Natural killer cell (primary cell): ENCODE results near the gene PRKG1. TPM values are rescaled to one million over a fixed set of nuclear protein-coding genes. Genes with fewer than 3 reads are reported as not detected.

Source experiments
- ATAC-seq, 3 donors: fragments of 150-1000 bp in 2 of 3; fragments of 200-7000 bp in 1 of 3; cut with Tn5 transposase; 1 replicate in 1 of 3; 2 replicates in 2 of 3; pipeline ENCODE4 v1.10.0; 2021; ENCODE audit warnings: mild to moderate bottlenecking in 2 of 3, moderate library complexity in 2 of 3
- DNase-seq, 2 donors: peaks; one replicate each; pipeline versions ENCODE4 v3.0.0 to v3.0.0-alpha.2; 2013 to 2021; ENCODE audit warnings: mixed read lengths in 1 of 2
- H3K27ac ChIP-seq: one replicate; pipeline ENCODE4 v1.5.1; 2013; ENCODE audit warnings: mild to moderate bottlenecking, low read length
- H3K27me3 ChIP-seq: one replicate; pipeline ENCODE4 v1.6.1; 2013; ENCODE audit warnings: low read length; ENCODE audit not compliant: control insufficient read depth, insufficient read depth
- H3K36me3 ChIP-seq: one replicate; pipeline ENCODE4 v1.6.1; 2013; ENCODE audit warnings: low read length; ENCODE audit not compliant: control insufficient read depth, insufficient read depth
- H3K4me1 ChIP-seq: one replicate; pipeline ENCODE4 v1.6.1; 2013; ENCODE audit warnings: low read length; ENCODE audit not compliant: control insufficient read depth, insufficient read depth
- H3K4me3 ChIP-seq: one replicate; pipeline ENCODE4 v1.5.1; 2013; ENCODE audit warnings: low read length
- H3K9me3 ChIP-seq: one replicate; pipeline ENCODE4 v1.6.1; 2013; ENCODE audit warnings: low read length; ENCODE audit not compliant: control insufficient read depth, insufficient read depth
- H3K27ac Mint-ChIP-seq, 2 donors: one replicate each; pipeline ENCODE4 v1.8.0; 2022; ENCODE audit warnings: mild to moderate bottlenecking in 2 of 2, mixed read lengths in 2 of 2, moderate library complexity in 1 of 2
- H3K27me3 Mint-ChIP-seq, 2 donors: one replicate each; pipeline ENCODE4 v1.8.0; 2022; ENCODE audit warnings: low read depth in 2 of 2, mixed read lengths in 2 of 2
- H3K36me3 Mint-ChIP-seq: one replicate; pipeline ENCODE4 v1.8.0; 2022; ENCODE audit warnings: mixed read lengths
- H3K4me1 Mint-ChIP-seq, 2 donors: one replicate each; pipeline ENCODE4 v1.8.0; 2022; ENCODE audit warnings: mixed read lengths in 2 of 2
- H3K4me3 Mint-ChIP-seq: one replicate; pipeline ENCODE4 v1.8.0; 2022; ENCODE audit warnings: mild to moderate bottlenecking, moderate library complexity, mixed read lengths
- H3K9me3 Mint-ChIP-seq, 2 donors: one replicate each; pipeline ENCODE4 v1.8.0; 2022; ENCODE audit warnings: mixed read lengths in 2 of 2
- WGBS: methylation state at CpG from one replicate; pipeline ENCODE4 v1.1.7; 2013; ENCODE audit warnings: missing lambda C conversion rate; ENCODE audit not compliant: insufficient coverage; 5-methylcytosine and 5-hydroxymethylcytosine counted together
- intact Hi-C: fragments of 100-400 bp; cut with micrococcal nuclease; formaldehyde crosslinking; loops from one replicate; pipeline ENCODE4 v1.14.2; 2022
- total RNA-seq, 4 donors: library from RNA; stranded (reverse); fragments of 120-200 nt in 1 of 4; gene quantifications; one replicate each; pipeline versions ENCODE4 v1.2.3 to v1.2.4, GENCODE V29; 2013 to 2022
- TF ChIP-seq, protein P1 (sequence below): fragments of 200-600 bp; IDR thresholded peaks from one replicate; pipeline ENCODE4 v1.8.0; 2022; ENCODE audit warnings: antibody characterized with exemption

The PRKG1 gene
- total RNA-seq, 3 donors from 2014 or later (not counting 1 experiment from before 2014, with no cell fraction given): 0.23 to 0.41 (median 0.35) TPM

DNA sequence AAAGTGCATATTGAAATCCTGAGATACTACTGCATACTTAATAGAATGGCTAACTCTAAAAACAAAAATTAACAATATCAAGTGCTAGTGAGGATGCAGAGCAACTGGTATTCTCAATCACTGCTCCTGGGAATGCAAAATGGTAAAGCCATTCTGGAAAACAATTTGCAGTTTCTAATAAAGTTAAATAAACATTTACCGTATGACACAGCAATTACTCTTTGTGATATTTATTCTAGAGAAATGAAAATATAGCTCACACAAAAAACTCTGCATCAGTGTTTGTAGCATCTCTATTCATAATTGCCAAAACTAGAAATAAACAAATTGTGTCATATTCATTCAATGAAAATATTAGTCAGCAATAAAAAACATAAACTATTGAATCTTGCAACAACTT lies 984.8 kb downstream of the PRKG1 start:
- no peaks in the 10 kb centered on the region for H3K36me3 ChIP-seq
- ATAC-seq (no peak), DNase-seq (no peak)
- H3K4me1 Mint-ChIP-seq: no peaks in the 10 kb centered on the region
- WGBS: 83% methylated on average over 1 of the region's 1 CpG
- H3K27me3 ChIP-seq: no peaks in the 10 kb centered on the region
- no peaks in the 10 kb centered on the region for H3K4me1 ChIP-seq
- no peak overlapping the region for H3K4me3 ChIP-seq
- H3K9me3 ChIP-seq: no peaks in the 10 kb centered on the region
- no peak overlapping the region for H3K4me3 Mint-ChIP-seq
- no peaks in the 10 kb centered on the region for H3K27me3 Mint-ChIP-seq
- TF ChIP-seq, protein P1, sequence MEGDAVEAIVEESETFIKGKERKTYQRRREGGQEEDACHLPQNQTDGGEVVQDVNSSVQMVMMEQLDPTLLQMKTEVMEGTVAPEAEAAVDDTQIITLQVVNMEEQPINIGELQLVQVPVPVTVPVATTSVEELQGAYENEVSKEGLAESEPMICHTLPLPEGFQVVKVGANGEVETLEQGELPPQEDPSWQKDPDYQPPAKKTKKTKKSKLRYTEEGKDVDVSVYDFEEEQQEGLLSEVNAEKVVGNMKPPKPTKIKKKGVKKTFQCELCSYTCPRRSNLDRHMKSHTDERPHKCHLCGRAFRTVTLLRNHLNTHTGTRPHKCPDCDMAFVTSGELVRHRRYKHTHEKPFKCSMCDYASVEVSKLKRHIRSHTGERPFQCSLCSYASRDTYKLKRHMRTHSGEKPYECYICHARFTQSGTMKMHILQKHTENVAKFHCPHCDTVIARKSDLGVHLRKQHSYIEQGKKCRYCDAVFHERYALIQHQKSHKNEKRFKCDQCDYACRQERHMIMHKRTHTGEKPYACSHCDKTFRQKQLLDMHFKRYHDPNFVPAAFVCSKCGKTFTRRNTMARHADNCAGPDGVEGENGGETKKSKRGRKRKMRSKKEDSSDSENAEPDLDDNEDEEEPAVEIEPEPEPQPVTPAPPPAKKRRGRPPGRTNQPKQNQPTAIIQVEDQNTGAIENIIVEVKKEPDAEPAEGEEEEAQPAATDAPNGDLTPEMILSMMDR: no peak
- no peaks in the 10 kb centered on the region for H3K36me3 Mint-ChIP-seq
- intact Hi-C loops: no loop called here
- no peak overlapping the region for H3K27ac ChIP-seq
- H3K27ac Mint-ChIP-seq: no peak overlapping the region
- H3K9me3 Mint-ChIP-seq: peaks cover 0 to 2% of the 10 kb centered on the region in 2 donors

DNA sequence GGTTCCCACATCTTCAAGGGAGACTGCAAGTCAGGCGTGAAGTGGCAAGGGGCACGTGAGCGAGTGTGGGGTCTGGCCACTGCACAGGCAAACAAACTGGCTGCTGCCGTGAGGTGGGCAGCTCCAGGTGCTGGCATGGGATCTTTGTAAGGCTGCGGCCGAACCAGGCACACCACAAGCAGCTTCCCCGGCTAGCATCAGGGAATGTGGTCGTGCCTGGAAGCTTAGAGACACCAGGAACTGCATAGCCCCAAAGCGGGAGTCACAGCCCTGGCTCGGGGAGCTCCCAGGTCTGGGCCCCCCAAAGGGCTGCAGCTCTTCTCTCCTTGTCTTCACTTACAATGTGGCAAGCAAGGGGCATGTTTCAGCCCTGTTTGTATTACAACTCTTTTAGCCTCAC lies 988.9 kb downstream of the PRKG1 start:
- Mint-ChIP-seq H3K4me1 (no peaks in the 10 kb centered on the region), H3K9me3 (peaks cover 2 to 4% of the 10 kb centered on the region in 2 donors), H3K36me3 (no peaks in the 10 kb centered on the region), H3K4me3 (no peak overlapping the region), H3K27ac (no peak overlapping the region), H3K27me3 (no peaks in the 10 kb centered on the region)
- intact Hi-C loops: no loop called here
- 92% methylated on average over 10 of the region's 10 CpGs for WGBS
- Histone ChIP-seq H3K4me1 (no peaks in the 10 kb centered on the region), H3K36me3 (no peaks in the 10 kb centered on the region), H3K27me3 (no peaks in the 10 kb centered on the region), H3K9me3 (no peaks in the 10 kb centered on the region), H3K4me3 (no peak overlapping the region), H3K27ac (no peak overlapping the region)
- DNase-seq (no peak), ATAC-seq (no peak)
- TF ChIP-seq, protein P1: no peak

DNA sequence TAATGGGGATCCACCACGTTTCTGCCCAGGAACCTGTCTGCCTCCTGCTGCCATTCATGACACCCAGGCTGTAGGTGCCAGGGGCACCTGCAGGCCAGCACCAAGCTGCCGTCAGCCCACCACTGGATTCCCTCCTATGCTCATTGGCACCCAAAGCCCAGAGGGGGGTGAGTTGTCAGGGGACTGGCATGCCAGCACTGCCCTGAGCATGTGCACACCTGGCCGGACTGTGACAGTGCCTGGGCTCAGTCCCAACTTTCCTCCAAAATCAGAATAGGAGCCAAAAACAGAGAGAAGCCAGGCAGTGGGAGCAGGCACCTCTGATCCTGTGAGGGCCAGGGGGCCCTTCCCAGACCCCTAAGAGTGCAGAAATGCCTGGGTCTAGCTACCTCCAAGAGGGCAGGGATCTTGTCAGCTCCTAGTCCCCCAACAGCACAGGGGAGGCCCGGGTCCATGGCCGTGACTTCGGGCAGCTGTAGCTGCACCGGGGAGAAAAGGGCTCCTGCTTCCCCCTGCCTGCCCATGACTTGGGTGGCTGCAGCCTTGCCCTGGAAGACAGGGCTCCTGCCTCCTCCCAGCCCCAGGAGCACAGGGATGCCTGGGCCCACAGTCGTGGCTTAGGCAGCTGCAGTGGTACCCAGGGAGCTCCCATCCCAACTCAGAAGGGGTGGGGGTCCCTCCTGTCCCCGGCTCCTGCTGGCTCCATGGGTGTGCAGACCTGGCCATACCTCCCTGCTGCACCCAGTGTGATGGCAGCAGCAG lies 990.0 kb downstream of the PRKG1 start:
- Histone ChIP-seq H3K9me3 (no peaks in the 10 kb centered on the region), H3K27me3 (no peaks in the 10 kb centered on the region), H3K36me3 (no peaks in the 10 kb centered on the region), H3K4me3 (no peak overlapping the region), H3K4me1 (no peaks in the 10 kb centered on the region), H3K27ac (no peak overlapping the region)
- intact Hi-C loops: no loop called here
- ATAC-seq (no peak), DNase-seq (no peak)
- 83% methylated on average over 9 of the region's 9 CpGs for WGBS
- Mint-ChIP-seq H3K4me1 (no peaks in the 10 kb centered on the region), H3K9me3 (peaks cover 0 to 6% of the 10 kb centered on the region in 2 donors), H3K4me3 (no peak overlapping the region), H3K27ac (no peak overlapping the region), H3K36me3 (no peaks in the 10 kb centered on the region), H3K27me3 (no peaks in the 10 kb centered on the region)
- TF ChIP-seq, protein P1: no peak

DNA sequence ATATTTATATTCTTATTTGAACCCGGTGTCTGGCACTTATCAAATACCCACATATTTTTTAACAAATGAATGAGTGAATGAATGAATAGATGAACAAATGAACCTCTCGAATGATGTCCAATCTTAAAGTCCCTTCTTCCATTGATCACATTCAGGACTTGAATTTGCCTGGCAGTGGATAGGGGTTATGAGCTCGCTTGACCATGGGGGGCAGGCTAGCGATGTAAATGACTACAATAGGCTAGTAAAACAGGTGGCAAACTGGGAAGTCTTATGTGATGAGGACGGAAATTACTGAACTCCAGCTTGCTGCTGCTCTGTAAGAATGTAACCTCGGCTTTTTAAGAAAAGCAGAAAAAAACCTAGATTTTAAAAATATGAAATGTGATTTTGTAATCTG lies 992.1 kb downstream of the PRKG1 start:
- Histone ChIP-seq H3K27me3 (no peaks in the 10 kb centered on the region), H3K36me3 (no peaks in the 10 kb centered on the region), H3K27ac (no peak overlapping the region), H3K9me3 (no peaks in the 10 kb centered on the region), H3K4me3 (no peak overlapping the region), H3K4me1 (no peaks in the 10 kb centered on the region)
- Mint-ChIP-seq H3K27ac (no peak overlapping the region), H3K36me3 (no peaks in the 10 kb centered on the region), H3K9me3 (peaks cover 2 to 9% of the 10 kb centered on the region in 2 donors), H3K4me1 (no peaks in the 10 kb centered on the region), H3K4me3 (no peak overlapping the region), H3K27me3 (no peaks in the 10 kb centered on the region)
- DNase-seq: no peak
- intact Hi-C loops: no loop called here
- TF ChIP-seq, protein P1: no peak
- no peak for ATAC-seq
- WGBS: 87% methylated on average over 4 of the region's 6 CpGs
